GM23338 (cell line): ENCODE results near the gene LARGE1.

Experiments
- CREB1 ChIP-seq: fragments of 250-450 bp; sonication (Bioruptor Pico); IDR thresholded peaks from 2 replicates; pipeline ENCODE4 v1.5.0; 2020; ENCODE audit warnings: low read depth, mild to moderate bottlenecking, moderate library complexity
- EZH2 ChIP-seq: fragments of 200-600 bp; sonication (generic); IDR thresholded peaks from one replicate; pipeline ENCODE4 v1.8.0; 2017; ENCODE audit warnings: antibody characterized with exemption, mild to moderate bottlenecking, low read depth; ENCODE audit not compliant: unreplicated experiment
- EZH2phosphoT487 ChIP-seq: fragments of 200-600 bp; sonication (generic); IDR thresholded peaks from one replicate; pipeline ENCODE4 v1.8.1; 2018; ENCODE audit warnings: antibody characterized with exemption; ENCODE audit not compliant: unreplicated experiment
- JUNB ChIP-seq: IDR thresholded peaks from one replicate; pipeline ENCODE4 v1.6.1; 2016; ENCODE audit warnings: antibody characterized with exemption; ENCODE audit not compliant: unreplicated experiment
- POLR2AphosphoS5 ChIP-seq: IDR thresholded peaks from 2 replicates; pipeline ENCODE4 v1.6.1; 2016; ENCODE audit warnings: antibody characterized with exemption, low read depth
- STAT1 ChIP-seq: IDR thresholded peaks from one replicate; pipeline ENCODE4 v1.6.1; 2016; ENCODE audit warnings: antibody characterized with exemption; ENCODE audit not compliant: unreplicated experiment
- ZNF114 ChIP-seq: fragments of 250-450 bp; sonication (Bioruptor Pico); IDR thresholded peaks from 2 replicates; pipeline ENCODE4 v1.5.0; 2020; ENCODE audit warnings: mild to moderate bottlenecking, moderate library complexity
- TF ChIP-seq, protein P1 (sequence below), 2 experiments: fragments of 200-600 bp in 1 of 2; sonication (generic) in 1 of 2; conservative IDR thresholded peaks; 2 replicates each; pipeline versions ENCODE4 v1.5.1 to v1.6.1; 2016 to 2017; ENCODE audit warnings: antibody characterized with exemption in 2 of 2, low read depth in 2 of 2, mild to moderate bottlenecking in 2 of 2, moderate library complexity in 1 of 2
- TF ChIP-seq, protein P2 (sequence below): IDR thresholded peaks from one replicate; pipeline ENCODE4 v1.6.1; 2018; ENCODE audit warnings: antibody characterized with exemption; ENCODE audit not compliant: unreplicated experiment
- TF ChIP-seq, protein P3 (sequence below): IDR thresholded peaks from 2 replicates; pipeline ENCODE4 v1.6.1; 2016; ENCODE audit warnings: antibody characterized with exemption

DNA sequence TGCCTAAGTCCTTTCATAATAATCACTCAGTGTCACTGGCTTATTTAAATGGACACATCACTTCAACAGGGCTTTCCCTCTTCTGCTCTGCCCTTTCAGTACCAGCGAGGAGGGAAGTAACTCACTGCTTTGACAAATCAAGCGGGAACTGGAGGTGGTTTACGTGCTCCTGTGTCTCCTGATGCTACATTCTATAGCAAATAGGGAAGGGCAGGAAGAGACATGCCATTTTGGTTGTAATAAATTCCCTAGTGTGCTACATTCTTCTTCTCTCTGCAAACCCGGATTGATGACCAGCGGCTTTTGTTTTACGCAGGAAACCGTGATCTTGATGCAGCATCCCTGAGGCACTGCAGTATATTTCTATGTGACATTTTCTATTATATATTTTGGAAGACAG, 491.0 kb downstream of the LARGE1 start:
- TF ChIP-seq POLR2AphosphoS5 (no peak), EZH2 (no peak), JUNB (no peak), ZNF114 (no peak), EZH2phosphoT487 (no peak), CREB1 (CRISPR knock-in tag) (no peak), STAT1 (no peak)
- TF ChIP-seq, protein P1, sequence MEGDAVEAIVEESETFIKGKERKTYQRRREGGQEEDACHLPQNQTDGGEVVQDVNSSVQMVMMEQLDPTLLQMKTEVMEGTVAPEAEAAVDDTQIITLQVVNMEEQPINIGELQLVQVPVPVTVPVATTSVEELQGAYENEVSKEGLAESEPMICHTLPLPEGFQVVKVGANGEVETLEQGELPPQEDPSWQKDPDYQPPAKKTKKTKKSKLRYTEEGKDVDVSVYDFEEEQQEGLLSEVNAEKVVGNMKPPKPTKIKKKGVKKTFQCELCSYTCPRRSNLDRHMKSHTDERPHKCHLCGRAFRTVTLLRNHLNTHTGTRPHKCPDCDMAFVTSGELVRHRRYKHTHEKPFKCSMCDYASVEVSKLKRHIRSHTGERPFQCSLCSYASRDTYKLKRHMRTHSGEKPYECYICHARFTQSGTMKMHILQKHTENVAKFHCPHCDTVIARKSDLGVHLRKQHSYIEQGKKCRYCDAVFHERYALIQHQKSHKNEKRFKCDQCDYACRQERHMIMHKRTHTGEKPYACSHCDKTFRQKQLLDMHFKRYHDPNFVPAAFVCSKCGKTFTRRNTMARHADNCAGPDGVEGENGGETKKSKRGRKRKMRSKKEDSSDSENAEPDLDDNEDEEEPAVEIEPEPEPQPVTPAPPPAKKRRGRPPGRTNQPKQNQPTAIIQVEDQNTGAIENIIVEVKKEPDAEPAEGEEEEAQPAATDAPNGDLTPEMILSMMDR (conservative IDR thresholded peaks at IDR 0.05; ENCODE audit: low read depth in 2 of 2): no peak
- TF ChIP-seq, protein P2, sequence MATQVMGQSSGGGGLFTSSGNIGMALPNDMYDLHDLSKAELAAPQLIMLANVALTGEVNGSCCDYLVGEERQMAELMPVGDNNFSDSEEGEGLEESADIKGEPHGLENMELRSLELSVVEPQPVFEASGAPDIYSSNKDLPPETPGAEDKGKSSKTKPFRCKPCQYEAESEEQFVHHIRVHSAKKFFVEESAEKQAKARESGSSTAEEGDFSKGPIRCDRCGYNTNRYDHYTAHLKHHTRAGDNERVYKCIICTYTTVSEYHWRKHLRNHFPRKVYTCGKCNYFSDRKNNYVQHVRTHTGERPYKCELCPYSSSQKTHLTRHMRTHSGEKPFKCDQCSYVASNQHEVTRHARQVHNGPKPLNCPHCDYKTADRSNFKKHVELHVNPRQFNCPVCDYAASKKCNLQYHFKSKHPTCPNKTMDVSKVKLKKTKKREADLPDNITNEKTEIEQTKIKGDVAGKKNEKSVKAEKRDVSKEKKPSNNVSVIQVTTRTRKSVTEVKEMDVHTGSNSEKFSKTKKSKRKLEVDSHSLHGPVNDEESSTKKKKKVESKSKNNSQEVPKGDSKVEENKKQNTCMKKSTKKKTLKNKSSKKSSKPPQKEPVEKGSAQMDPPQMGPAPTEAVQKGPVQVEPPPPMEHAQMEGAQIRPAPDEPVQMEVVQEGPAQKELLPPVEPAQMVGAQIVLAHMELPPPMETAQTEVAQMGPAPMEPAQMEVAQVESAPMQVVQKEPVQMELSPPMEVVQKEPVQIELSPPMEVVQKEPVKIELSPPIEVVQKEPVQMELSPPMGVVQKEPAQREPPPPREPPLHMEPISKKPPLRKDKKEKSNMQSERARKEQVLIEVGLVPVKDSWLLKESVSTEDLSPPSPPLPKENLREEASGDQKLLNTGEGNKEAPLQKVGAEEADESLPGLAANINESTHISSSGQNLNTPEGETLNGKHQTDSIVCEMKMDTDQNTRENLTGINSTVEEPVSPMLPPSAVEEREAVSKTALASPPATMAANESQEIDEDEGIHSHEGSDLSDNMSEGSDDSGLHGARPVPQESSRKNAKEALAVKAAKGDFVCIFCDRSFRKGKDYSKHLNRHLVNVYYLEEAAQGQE: no peak
- TF ChIP-seq, protein P3, sequence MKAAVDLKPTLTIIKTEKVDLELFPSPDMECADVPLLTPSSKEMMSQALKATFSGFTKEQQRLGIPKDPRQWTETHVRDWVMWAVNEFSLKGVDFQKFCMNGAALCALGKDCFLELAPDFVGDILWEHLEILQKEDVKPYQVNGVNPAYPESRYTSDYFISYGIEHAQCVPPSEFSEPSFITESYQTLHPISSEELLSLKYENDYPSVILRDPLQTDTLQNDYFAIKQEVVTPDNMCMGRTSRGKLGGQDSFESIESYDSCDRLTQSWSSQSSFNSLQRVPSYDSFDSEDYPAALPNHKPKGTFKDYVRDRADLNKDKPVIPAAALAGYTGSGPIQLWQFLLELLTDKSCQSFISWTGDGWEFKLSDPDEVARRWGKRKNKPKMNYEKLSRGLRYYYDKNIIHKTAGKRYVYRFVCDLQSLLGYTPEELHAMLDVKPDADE: no peak
